GM21526 (cell line): Measurements from ENCODE around the gene GPR18.
"Not testable (repeated sequence)": the region's sequence is repeated elsewhere in the genome, so short reads cannot be mapped to it uniquely, and the experiment has no call there.

Source experiments
- ATAC-seq: cut with Tn5 transposase; IDR thresholded peaks from one replicate; pipeline ENCODE4 v1.9.1; 2021; ENCODE audit warnings: moderate library complexity; ENCODE audit not compliant: unreplicated experiment, low FRiP score

GPR18 gene

DNA sequence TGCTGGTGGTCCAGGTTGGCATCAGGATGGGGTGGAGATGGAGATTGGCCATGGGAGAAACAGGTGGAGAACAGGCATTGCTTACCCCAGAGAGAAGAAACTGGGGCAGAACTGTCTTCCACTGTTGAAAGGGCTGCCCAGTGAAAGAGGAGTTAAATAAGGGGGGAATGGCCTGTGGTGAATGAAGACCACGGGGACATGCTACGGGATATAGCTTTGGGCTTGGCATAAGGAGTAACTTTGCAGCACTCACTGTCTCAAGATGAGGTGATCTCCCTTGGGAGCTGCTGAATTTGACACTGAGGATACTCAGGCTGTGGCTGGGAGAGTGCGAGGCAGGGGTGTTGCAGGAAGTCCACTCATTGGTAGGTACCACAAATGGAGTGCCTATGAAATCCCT lies 10.6 kb upstream of the GPR18 start:
- no peak for ATAC-seq

DNA sequence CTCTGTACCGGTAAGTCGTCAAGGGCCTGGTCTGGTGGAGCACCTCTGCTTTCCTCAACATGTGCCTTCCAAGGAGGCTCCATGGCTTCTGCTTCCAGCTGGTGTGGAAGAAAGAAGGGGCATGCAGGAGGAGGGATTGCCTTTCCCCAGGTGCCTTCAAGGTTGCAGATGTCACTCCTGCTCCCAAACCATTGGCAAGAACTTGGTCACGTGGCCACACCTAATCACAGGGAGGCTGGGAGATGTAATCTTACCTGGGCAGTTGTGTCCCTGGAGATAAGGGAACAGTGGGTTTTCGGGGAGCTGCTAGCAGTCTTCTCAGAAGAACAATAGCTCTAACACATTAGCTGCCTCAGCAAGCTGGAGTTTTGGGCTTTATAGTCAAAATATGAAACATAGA lies 9.7 kb upstream of the GPR18 start:
- no peak for ATAC-seq

DNA sequence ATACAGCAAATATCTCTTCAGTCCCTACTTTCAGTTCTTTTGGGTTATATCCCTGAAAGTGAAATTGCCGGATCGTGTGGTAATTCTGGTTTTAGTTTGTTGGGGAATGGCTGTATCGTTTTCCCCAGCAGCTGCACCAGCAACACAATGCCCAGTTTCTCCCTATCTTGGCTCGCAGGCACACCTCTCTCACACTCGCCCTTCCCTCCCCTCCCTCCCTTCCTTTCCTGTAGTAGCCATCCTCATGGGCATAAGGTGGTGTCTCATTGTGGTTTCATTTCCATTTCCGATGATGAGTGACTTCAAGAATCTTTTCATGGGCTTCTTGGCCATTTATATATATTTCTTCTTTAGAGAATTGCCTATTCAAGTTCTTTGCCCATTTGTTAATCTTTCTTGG lies 8.6 kb upstream of the GPR18 start:
- no peak for ATAC-seq

DNA sequence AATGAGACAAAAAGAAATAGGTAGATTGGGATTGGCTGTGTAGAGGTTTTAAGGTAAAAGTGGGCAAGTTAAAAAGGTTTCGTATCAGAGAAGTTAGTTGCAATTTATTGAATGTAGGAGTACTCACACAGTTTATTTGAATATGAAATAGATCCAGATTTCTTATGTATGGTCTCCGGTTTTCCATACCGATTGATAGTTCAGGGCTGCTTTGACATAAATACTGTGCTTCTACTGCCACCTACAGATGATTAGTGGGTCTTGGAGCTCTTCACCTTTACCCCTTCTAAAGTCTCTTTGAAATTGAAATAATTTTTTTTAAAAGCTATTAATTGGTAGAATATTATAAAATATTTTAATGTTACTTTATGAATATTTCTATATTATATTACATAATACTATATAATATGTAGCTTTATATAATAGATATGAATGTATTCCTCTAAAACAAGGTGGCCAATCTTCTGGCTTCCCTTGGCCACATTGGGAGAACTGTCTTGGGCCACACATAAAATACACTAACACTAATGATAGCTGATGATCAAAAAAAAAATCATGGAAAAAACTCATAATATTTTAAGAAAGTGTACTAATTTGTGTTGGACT lies 7.7 kb upstream of the GPR18 start:
- no peak for ATAC-seq

DNA sequence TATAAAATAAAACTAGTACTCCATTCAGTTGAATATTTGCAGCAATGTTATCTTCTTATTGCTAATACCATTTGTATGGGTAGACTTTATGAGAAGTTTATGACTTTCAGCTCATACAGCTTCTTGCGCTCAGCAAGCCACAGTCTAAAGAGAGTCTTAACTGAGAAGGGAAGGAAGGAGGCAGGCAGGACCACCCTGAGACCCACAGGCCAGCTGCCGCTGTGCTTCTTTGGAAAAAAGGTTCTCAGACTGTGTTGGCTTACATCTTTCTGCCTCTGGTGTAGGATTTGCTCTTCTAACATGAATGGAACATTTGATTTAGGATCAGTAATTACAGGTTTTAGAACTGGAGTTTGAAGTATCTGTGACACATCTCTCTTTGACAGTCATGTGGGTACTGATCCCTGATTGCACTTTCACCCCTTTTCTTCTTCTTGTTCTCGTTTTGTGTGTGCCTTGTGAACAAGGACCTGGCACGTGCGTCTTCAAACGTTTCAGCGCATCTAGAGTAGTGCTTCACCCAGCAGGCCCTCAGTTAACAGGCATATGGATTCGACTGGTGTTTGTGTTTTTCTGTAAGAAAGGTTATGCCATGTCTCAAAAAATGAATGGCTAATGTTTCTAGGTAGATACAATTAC lies 7.1 kb upstream of the GPR18 start:
- no peak for ATAC-seq

DNA sequence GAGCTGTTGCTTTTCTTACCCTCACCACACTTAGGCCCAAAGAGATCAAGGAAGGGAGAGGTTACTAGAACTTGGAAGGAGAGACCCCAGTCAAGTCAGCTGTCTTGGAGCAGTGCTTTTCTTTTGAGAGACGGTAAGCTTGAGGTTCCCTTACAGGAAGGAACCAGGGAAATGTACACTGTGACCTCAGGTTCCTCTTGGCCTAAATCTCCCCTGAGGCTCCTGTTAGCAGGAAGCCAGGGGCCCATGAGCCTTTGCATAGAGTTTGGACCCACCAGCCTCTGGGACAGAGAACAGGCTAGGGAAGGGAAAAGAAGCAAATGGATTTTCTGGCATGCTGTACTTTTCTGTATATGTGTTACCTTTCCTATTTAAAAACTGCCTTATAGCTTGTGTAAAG lies 5.9 kb upstream of the GPR18 start:
- no peak for ATAC-seq

DNA sequence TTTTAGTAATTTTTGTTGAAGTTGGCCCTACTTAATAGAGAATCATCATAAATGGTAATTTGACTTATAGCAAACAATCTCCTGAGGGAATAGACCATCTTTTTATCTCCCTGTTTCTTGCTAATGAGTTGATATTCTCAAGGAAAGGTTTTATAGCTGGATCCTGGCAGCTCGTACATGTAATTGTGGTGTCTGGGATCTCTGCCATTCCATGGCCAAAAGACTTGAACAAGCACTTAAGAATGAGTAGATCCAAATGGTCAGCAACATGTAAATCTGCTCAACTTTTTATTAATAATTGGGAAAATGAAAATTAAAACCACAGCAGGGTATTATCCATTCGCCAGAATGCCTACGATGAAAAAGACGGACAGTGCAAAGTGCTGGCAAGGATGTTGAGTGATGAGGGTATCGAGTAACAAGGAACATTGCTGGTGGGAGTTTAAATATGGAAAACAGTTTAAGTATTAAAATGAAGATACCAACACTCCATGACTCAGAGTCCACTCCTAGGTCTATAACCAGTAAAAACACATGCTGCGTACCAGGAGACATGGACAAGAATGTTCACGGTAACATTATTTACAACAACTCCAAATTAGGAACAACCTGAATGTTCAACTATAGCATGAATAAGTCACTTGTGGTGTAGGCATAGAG lies 5.1 kb upstream of the GPR18 start:
- no peak for ATAC-seq

DNA sequence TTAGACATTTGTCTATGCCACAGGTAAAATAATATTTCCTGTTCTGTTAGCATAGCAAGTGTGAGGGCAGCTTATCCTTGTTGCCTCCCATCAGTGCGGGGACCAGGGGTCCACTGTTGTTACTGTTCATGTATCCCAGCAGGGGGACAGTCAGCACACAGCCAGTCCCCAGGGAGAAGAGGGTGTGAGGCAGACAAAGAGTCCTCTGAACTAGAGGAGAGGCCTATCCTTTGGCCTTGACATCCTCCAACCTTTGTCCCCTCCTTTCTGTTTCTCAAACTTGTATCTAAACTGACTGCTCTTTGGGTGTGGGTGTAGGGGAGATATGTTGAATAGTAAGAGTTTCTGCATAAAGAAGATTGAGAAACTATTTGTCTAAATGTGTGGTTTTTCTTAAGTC lies 2.9 kb upstream of the GPR18 start:
- no peak for ATAC-seq

DNA sequence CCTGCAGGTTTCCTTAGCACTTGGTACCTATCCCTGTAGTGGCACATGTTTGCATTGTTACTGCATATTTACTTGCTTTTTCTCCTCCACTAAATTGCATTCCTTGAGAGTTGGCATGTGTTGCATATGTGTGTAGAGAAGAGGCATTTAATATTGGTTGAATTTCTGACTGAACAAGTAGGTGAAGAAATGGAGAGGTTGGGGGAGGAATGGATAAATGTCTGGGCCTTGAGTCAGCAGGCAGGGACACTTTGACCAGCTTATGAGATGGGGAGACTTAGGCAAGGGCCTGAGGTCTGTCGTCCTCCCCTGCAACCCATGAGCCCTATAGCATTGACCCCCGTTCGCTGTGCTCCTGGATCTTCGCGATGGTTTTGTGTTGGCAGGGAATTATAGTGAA lies 2.0 kb upstream of the GPR18 start:
- ATAC-seq: no peak

DNA sequence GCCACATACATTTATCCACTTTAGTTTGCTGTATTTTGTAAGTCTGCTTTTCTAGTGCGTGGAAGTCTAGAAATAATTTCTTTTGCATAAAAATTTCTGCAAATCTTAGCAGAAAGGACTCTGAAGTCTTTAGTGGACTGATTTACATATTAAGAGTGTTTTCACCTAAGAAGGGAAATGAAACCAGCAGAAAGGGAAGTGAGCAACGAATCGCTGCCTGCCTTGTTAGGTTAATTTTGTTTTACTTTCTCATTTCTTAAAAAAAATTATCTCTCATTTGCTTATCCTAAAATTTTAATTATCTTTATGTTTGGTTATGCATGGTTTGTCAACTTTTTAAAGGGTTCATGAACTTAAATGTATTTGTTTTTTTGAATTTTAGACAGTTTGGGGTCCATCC lies 767 bp upstream of the GPR18 start:
- peak; percentile 64 for ATAC-seq

DNA sequence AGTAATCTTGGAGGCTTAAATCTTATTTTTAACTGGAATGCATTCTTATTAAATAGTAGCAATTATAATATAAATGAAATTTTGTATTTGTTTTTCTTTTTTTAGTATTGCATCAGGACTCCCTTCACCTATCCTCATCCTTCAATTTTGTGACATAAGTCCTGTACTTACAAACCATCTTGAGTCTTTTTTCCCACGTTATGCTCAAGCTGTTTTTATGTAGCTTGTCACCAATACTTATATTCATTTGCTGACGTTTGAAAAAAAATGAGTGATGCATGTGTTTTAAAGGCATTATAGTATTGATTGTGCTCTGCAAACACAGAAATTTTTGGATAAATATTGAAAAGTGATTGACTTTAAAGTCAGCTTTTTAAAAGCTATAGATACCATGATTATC lies 888 bp downstream of the GPR18 start:
- no peak for ATAC-seq

DNA sequence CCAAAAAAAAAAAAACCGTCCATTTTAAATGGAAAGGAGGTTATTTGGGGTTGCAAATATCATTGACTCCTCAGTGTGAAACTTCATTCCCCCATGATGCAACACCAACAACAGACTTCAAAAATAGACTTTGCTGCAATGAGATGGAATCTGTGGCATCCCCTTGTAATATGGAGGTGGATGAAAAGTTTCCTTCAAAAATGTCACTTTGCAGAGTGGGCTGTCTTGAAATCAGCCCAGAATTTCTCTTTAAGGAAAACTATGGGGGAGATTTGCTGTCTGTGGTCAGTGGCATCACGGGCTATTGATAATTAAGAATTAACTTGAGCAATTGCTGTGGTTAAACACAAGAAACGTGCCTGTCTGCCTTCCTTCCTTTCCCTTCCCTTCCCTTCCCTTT lies 1.5 kb downstream of the GPR18 start:
- ATAC-seq: no peak

DNA sequence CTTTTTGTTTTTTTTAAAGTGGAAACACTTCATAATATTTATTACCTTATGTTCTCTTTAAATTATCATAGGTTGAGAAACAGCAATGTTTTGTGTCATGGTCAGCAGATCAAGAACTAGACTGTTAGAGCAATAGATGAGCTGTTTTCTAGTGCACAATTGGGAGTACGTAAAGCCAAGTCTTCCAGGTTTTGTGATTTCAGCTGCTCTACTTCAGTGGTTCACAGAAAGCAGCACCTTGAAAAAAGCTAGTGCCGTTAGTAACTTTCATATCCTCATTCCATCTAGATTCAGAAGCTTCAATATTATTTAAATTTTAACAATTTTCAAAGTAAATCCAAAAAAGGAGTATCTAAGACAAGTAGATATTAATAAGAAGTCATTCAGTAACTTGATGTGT lies 1.9 kb downstream of the GPR18 start:
- ATAC-seq: no peak

DNA sequence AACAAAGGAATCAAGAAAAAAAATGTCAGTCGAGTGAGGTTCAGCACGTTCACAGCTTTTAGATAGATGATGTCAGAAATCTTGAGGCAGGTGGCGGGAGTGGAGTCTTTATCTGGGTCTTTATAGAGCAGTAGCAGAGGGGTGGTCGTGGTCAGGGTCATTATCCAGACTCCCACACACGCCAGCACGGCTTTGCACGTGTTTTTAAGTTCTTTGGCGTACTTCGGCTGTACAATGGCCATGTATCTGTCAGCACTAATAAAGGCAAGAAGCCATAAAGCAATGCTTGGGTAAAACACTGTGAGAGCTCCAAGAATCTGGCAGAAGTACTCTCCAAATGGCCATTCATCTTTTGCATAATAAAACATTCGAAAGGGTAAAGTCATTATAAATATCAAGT lies 2.9 kb downstream of the GPR18 start:
- no peak for ATAC-seq

DNA sequence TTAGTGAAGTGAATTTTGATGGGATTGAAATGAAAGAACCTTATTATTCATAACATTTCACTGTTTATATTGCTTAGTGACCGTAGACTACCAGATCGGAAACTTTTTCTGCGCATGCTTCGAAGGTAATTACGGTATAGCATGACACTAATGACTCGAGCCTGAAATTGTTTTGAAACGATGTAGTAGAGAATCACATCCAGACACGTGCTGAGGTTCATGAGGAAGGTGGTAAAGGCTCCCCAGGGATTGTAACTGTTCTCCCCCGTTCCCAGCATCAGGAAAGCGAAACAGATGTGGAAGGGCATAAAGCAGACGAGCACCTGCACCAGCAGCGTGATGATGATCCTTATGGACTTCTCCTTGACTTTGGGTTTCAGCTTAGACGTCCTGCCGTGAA lies 3.3 kb downstream of the GPR18 start:
- no peak for ATAC-seq

DNA sequence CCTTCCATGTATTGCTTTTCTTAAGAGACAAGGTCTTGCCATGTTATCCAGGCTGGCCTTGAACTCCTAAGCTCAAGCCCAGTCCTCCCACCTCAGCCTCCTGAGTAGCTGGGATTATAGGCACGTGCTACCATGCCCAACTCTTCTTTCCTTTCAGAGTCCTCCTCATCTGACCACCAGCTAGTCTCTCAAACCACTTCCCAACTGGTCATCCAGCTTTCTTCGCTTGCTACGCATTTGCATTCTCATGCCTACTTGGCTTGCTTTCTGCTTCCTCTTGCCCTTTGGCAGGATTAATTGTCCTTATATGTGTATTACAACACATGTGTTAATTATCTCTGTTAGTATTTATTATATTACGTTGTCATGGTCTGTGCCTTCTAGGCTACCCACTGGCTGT lies 6.3 kb downstream of the GPR18 start:
- ATAC-seq: no peak

DNA sequence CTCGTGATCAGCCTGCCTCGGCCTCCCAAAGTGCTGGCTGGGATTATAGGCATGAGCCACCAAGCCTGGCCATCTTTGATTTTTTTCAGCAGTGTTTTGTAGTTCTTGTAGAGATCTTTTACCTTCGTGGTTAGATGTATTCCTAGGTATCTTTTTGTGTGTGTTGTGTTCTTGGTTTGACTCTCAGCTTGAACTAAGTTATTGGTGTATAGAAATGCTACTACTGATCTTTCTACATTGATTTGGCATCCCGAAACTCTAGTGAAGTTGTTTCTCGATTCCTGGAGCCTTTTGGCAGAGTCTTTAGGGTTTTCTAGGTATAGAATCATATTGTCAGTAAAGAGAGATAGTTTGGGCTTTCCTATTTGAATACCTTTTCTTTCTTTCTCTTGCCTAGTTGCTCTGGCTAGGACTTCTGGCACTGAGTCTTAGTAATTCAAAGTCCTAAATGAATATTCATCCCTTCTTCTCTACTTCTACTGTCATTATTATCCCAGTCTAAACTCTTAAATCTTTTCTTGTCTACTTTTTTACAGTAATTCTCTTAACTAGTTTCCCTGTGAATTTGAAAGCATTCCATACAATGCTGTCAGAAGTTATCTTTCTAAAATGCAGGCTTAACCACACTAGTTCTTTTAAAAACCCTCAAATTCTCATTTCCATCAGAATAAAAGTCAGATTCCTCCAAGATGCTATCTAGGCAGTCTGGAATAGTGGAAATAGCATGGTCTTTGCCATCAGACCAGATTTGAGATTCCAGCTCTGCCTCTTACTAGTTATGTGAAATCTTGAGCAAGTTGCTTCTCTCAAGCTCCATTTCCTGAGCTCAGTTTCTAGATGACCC lies 7.0 kb downstream of the GPR18 start:
- ATAC-seq: no peak

DNA sequence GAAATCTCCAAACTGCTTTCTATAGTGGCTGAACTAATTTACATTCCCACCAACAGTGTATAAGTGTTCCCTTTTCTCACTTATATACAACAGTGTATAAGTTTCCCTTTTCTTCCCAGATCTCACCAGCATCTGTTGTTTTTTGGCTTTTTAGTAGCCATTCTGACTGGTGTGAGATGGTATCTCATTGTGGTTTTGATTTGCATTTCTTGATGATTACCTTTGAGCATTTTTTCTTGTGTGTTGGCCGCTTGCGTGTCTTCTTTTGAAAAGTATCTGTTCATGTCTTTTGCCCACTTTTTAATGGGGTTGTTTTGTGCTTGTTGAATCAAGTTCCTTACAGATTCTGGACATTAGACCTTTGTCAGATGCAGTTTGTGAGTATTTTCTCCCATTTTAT lies 8.6 kb downstream of the GPR18 start:
- ATAC-seq: not testable (repeated sequence)

DNA sequence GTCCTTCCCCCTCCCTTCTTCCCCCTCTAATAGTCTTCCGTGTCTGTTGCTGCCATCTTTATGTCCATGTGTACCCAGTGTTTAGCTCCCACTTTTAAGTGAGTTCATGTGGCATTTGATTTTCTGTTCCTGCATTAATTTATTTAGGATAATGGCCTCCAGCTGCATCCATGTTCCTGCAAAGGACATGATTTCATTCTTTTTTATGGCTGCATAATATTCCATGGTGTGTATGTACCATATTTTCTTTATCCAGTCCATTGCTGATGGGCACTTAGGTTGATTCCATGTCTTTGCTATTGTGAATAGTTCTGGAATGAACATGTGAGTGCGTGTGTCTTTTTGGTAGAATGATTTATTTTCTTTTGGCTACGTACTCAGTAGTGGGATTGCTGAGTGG lies 9.0 kb downstream of the GPR18 start:
- not testable (repeated sequence) for ATAC-seq

DNA sequence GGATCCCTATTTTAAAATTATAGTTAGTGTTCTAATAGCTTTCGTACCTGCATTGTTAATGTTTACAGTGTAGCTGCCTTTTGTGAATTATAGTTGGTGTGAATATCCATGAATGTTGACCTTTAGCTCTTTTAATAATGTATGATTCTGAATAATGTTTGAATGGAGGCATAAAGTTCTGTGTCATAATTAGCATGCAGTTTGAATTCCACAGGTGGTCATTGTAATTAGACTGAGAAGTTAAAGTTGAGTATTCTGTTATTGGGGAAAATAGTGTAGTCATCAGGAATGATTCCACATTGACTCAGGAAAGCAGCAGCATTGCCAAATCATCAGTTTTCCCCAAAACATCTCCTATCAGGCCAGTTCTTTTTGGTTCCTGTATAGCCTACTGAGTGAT lies 12.1 kb downstream of the GPR18 start:
- no peak for ATAC-seq

DNA sequence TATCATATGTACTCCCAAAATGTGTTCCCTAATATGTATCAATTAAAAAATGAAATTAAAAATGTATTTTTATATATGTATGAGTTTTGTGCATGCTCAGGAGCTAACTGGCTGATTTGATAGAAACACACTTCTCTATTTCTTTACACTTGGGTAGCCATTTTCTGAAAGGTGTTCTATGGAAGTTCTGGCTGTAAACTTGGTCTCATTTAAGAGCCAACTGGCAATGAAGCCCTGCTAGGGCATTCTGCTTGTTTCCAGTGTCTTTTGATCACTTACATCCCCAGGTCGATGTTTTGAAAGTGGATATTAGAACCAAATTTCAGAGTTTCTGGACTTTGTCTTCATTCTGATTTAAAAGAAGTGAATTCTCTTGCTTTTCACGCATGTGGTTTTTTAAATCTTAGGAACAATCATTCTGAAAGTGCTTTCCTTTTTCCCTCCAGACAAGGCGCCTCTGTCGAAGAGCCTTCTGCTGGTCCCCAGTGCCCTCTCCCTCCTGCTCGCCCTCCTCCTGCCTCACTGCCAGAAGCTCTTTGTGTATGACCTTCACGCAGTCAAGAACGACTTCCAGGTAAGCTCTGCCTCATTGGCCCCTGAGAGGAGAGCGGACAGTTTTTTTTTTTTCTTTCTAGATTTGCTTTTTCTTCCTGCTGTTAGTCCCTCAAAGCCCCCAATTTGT lies 20.1 kb downstream of the GPR18 start:
- peak; percentile 69 for ATAC-seq
